C4-2B (cell line): Measurements from ENCODE around the gene DIPK1C.

Source experiments
- ZFX ChIP-seq: fragments of 450-650 bp; IDR thresholded peaks from 2 replicates; pipeline ENCODE4 v1.6.1; 2017
- TF ChIP-seq, protein P1 (sequence below): fragments of 450-650 bp; conservative IDR thresholded peaks from 2 replicates; pipeline ENCODE4 v1.5.1; 2017; ENCODE audit warnings: mild to moderate bottlenecking

DNA sequence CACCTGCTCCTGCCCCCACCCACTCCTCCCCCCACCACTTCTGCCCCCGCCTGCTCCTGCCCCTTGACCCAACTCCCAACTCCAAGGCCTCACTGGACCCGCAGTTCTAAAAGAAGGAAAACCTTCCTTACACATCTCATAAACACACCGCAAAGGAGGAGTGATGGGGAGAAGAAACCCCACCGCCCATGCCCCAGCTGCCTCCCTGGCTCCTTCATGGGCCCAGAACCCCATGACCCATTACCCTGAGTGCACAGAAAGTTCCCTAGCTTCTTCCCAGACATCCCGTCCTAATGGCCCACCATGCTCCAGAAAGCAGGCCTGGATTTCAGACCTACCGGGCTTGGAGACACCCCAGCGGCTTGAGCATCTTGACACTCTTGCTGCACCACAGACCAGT lies 21.2 kb upstream of the DIPK1C start:
- TF ChIP-seq, protein P1, sequence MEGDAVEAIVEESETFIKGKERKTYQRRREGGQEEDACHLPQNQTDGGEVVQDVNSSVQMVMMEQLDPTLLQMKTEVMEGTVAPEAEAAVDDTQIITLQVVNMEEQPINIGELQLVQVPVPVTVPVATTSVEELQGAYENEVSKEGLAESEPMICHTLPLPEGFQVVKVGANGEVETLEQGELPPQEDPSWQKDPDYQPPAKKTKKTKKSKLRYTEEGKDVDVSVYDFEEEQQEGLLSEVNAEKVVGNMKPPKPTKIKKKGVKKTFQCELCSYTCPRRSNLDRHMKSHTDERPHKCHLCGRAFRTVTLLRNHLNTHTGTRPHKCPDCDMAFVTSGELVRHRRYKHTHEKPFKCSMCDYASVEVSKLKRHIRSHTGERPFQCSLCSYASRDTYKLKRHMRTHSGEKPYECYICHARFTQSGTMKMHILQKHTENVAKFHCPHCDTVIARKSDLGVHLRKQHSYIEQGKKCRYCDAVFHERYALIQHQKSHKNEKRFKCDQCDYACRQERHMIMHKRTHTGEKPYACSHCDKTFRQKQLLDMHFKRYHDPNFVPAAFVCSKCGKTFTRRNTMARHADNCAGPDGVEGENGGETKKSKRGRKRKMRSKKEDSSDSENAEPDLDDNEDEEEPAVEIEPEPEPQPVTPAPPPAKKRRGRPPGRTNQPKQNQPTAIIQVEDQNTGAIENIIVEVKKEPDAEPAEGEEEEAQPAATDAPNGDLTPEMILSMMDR = no peak
- no peak for TF ChIP-seq ZFX
